DMS153 treated with DMSO at 0.1 percent for 48 hours (cell line): ENCODE results near the gene COA6.
"Not testable (repeated sequence)": the region's sequence is repeated elsewhere in the genome, so short reads cannot be mapped to it uniquely, and the experiment has no call there.

ENCODE experiments used
- DNase-seq: peaks from one replicate; lab custom pipeline; 2025; ENCODE audit not compliant: unreplicated experiment; lab: John Stamatoyannopoulos, UW

The COA6 gene

GRCh38 chr1:234369033-234369430 is 4.2 kb upstream of the COA6 start:
- no peak for DNase-seq

DNA sequence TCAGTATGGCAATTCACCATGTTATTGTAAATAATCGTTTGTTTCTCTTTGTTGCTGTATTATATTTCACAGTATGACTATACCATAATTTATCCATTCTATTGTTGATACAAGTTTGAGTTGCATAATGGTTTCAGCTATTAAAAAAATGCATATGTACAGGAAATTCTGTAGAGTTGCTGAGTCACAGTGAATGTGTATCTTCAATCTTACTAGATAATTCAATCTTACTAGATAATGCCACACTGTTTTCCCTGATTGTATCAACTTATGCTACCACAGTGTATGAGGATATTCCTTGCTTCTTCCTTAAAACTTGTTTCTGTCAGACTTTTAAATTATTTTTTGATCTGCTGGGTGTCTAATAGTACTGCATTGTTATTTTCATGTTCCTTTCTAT is 3.5 kb upstream of the COA6 start:
- DNase-seq = no peak

GRCh38 chr1:234371414-234371813 is 1.8 kb upstream of the COA6 start:
- DNase-seq = no peak

DNA sequence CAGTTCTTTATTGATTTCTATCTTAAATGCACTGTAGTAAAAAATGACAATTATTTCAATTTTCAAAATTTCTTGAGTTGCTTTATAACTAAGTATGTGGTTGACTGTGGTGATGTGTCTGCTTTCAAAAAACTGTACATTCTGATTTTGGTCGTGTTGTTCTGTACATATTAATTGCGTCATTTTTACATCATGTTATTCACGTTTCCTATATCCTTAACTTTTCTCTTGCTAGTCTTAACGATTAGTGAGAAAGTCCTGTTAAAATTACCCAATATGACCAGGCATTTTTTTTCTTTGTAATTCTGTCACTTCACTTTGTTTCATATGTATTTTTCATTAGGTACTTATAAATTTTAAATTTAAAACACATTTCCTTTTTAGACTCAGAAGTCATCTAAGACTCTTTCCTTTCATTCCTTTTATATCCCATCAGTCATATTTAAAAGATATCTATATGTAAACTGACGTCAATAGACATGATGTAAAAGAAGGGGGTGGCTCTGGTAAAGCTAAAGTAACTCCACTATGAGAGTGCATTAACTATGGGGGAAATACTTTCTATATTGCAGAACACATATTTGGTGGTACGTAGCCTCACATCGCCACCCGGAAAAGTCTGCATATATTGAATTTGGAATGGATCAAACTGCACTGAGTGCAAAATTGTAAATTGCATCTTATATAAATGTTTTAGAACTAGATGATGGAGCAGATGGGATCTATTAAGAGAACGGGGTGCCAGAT is 1.1 kb upstream of the COA6 start:
- DNase-seq = no peak

DNA sequence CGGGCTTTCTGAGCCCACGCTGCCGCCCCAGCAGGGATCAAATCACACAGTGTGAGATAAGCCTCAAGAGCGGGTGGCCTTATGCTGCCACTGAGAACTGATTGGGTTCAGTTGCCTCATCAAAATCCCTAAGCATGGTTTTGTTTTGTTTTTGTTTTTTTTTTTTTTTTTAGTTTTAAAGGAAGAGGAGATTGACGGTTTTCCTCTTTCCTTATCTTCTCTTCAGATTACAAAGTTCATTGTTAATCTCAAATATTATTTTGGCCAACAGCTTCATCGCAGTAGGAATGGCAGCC is 651 bp downstream of the COA6 start:
- DNase-seq = no peak

- DNase-seq = no peak
These were observed 2.4 kb downstream of the COA6 start for GRCh38 chr1:234375672-234376071.

DNA sequence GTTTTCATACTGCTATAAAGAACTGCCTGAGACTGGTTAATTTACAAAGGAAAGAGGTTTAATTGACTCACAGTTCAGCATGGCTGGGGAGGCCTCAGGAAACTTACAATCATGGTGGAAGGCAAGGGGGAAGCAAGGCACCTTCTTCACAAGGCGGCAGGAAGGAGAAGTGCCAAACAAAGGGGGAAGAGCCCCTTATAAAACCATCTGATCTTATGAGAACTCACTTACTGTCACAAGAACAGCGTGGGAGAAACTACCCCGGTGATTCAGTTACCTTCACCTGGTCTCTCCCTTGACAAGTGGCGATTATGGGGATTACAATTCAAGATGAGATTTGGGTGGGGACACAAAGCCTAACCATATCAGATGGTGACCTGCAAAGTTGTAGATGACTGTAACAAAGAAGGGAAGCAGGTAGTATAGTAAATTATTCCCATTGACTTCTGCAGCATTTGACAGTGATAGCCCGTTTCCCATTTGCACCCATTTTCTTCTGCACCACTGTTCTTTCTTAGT is 6.4 kb downstream of the COA6 start:
- DNase-seq = not testable (repeated sequence)

DNA sequence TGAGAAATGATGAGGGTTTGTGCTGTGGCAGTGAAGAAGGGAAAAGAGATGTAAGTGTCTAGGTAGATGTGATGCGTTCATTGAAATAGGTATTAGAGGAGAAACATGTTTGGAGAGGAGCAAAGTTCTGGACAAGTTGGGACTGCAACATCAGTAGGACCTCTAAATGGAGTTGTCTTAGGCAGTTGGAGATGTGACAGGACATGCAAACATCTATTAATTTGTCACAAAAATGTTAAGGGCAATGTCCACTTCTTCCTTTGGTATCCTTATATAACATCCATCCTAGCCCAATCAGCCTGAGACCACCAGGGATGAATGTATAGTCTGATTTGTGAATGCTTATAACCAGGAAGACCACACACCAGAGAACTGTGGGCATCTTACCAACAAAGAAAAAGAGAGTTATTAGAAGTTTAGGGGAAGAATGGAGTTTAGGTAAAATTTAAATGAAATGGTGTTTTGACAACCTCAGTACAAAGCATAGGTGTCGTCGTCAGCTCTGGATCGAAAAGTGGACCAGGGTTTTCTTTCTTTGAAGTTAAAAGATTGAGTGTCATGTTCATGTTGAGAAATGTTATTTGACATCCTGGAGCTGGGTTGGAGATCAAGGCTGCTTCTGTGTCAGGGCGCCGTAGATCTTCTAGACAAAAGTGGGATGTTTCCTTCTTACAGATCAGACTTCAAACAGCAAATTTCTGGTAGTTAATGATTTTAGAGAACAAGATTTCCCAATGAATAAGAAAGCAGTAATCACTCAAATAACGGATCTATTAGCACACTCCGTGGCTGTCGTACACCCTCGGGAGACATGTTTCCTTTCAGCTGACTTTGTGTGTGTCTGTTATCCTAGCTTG is 8.7 kb downstream of the COA6 start:
- DNase-seq = no peak

DNA sequence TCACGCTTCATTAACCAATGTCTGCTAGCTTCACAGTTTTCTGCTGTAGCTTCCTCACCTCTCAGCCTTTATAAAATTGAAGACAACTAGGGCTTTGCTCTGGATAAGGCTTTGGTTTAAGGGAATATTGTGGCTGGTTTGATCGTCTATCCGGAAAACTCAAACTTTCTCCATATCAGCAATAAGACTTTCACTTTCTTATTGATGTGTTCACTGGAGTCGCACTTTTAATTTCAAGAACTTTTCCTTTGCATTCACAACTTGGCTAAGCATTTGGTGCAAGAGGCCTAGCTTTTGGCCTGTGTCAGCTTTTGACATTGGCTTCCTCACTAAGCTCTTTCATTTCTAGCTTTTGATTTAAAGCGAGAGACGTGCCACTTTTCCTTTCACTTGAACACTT is 12.9 kb downstream of the COA6 start:
- DNase-seq = no peak

DNA sequence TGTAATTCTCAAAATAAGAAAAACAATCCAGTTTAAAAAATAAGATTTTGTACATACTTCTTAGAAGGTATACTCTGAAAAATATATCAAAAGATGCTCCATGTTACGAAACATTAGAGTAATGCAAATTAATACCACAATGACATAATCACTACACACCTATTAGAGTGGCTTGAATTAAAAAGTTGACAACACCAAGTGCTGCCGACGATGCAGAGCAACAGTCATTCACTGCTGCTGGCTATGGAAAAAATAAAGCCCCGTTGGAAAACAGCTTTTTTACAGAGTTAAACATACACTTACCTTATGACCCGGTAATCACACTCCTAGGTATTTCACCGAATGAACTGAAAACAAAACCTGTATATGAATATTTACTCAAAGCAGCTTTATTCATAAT is 14.8 kb downstream of the COA6 start:
- no peak for DNase-seq

DNA sequence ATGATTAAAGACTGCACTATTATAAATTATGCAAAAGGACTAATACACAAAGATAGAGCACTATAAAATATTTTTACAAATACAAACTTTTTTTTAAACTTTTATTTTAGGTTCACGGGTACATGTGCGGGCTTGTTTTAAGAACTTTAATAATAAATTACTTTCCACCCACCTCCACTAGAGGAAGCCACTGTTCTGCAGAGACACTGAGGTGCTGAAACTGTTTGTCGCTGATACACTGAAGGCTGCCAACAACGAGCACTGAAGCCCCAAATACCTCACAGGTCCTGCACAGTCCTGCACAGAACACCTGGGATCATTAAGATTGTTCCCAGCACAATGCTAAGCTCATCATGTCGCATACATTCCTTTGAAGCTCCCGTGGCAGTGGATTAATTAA is 19.9 kb downstream of the COA6 start:
- no peak for DNase-seq

DNA sequence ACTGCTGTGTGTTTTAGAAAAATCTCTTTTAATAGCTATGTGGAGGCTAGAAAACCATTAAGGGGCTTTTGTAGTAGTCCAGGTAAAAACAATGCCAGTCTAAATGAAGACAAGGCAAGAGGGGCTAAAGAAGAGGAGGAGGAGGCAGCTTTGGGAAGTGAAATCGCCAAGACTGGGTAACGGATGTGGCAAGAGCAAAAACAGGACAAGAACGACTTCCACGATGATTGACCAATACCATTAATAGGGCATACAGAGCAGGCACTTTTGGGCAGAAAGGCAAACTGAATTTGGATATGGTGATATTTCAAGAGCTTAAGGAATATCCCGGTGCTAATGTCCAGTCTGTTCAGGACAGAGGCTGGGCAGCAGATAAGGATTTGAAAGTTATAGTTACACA is 22.0 kb downstream of the COA6 start:
- no peak for DNase-seq

- no peak for DNase-seq
These were observed 22.8 kb downstream of the COA6 start for GRCh38 chr1:234396092-234396491.

DNA sequence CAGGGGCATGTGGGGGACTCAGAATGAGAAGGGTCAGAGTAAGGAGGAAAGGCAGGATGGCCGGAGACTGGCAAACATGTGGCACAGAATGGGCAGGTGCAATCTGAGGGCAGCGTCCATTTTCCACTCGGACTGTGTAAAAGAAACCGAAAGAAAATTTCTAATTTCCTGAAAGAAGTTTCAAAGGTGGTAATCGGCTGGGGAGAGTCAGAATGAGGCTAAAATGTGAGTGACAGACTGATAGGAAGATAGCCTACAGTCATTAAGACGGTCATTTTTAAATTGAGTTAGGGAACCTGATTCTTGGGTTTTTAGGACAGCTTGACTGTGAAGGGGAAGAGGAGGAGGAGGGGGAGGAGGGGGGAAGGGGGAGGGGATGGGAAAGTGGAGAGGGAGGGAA is 23.6 kb downstream of the COA6 start:
- no peak for DNase-seq

- DNase-seq = no peak
These were observed 24.5 kb downstream of the COA6 start for GRCh38 chr1:234397732-234398131.

- DNase-seq = no peak
These were observed 25.7 kb downstream of the COA6 start for GRCh38 chr1:234398849-234399381.

DNA sequence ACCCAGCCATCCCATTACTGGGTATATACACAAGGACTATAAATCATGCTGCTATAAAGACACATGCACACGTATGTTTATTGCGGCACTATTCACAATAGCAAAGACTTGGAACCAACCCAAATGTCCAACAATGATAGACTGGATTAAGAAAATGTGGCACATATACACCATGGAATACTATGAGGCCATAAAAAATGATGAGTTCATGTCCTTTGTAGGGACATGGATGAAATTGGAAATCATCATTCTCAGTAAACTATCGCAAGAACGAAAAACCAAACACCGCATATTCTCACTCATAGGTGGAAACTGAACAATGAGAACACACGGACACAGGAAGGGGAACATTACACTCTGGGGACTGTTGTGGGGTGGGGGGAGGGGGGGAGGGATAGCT is 26.3 kb downstream of the COA6 start:
- DNase-seq = not testable (repeated sequence)

GRCh38 chr1:234400773-234401172 is 27.5 kb downstream of the COA6 start:
- no peak for DNase-seq

GRCh38 chr1:234401658-234402057 is 28.4 kb downstream of the COA6 start:
- DNase-seq = no peak

GRCh38 chr1:234402939-234403338 is 29.7 kb downstream of the COA6 start:
- no peak for DNase-seq

- DNase-seq = no peak
These were observed 32.4 kb downstream of the COA6 start for GRCh38 chr1:234405676-234406075.

DNA sequence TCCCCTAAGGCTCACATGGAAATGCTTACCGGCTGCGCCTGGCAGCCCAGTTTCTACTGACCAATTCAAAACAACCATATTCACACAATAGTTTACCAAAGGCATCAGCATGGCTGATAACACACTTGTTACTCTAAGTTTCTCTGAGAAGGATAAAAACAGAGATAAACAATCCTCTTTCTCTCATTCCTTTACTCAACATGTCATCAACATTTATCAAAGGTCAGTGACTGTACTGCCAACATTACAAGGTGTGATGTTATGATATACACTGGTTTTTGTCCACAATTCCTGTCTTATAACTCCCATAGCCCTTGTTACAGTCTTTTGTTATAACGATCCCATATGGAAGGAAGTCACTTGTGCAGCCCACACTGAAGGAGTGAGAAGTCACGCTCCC is 33.6 kb downstream of the COA6 start:
- no peak for DNase-seq
